Measurements from ENCODE around the gene KSR1.
"Not testable (repeated sequence)": the region's sequence is repeated elsewhere in the genome, so short reads cannot be mapped to it uniquely, and the experiment has no call there.

Gene KSR1

GRCh38 chr17:27455914-27456680 is at the start of gene KSR1:
TSS of gene KSR1 (plus strand) at chr17:27456448. CDS start at chr17:27456644, 196 bp downstream.
- DNase-seq (ENCODE audit: low spot score) = peak; percentile 82

- no peak for DNase-seq (ENCODE audit: low spot score)
These were observed 48.1 kb upstream of the KSR1 start for GRCh38 chr17:27407916-27408864.

DNA sequence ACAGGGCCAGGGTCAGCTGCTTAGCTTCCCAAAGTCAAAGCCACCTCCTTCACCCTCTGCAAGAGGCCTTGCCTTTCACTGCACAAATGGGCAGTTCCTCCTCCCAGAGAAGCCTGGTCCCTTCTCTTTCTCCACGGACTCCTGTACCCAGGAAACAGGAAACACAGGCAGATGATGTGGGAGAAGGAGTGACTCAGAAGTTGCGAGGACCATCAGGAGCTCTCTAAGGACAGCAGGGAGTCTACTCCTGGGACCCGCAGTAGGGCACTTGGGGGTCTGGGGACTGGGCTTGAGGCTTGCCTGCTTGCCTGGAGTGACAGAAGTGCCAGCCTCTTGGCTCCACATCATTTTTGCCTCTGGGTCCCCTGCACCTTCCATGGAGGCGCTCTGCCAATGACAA is 47.4 kb upstream of the KSR1 start:
- DNase-seq (ENCODE audit: low spot score) = no peak

GRCh38 chr17:27412158-27412557 is 44.1 kb upstream of the KSR1 start:
- DNase-seq (ENCODE audit: low spot score) = not testable (repeated sequence)

DNA sequence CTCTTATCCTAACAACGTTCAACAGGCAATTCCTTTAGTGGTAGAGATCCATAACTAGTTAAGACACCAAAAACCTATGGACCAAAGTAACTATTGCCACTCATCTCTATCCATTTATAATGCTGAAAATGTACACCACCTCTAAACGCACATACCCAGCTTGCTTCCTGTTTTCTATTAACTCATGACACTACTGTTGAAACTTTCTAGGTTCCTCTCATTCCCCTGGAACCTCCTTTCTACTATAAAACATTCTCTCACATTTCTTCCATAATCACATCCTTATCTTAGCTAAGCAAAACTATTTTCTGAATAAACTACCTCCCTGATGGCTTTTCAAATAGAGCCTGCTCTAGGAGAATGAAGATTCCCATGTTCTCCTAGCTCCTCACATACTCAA is 42.9 kb upstream of the KSR1 start:
- no peak for DNase-seq (ENCODE audit: low spot score)

GRCh38 chr17:27413792-27414191 is 42.5 kb upstream of the KSR1 start:
- DNase-seq (ENCODE audit: low spot score) = no peak

- no peak for DNase-seq (ENCODE audit: low spot score)
These were observed 42.0 kb upstream of the KSR1 start for GRCh38 chr17:27414271-27414670.

- no peak for DNase-seq (ENCODE audit: low spot score)
These were observed 41.6 kb upstream of the KSR1 start for GRCh38 chr17:27414694-27415093.

DNA sequence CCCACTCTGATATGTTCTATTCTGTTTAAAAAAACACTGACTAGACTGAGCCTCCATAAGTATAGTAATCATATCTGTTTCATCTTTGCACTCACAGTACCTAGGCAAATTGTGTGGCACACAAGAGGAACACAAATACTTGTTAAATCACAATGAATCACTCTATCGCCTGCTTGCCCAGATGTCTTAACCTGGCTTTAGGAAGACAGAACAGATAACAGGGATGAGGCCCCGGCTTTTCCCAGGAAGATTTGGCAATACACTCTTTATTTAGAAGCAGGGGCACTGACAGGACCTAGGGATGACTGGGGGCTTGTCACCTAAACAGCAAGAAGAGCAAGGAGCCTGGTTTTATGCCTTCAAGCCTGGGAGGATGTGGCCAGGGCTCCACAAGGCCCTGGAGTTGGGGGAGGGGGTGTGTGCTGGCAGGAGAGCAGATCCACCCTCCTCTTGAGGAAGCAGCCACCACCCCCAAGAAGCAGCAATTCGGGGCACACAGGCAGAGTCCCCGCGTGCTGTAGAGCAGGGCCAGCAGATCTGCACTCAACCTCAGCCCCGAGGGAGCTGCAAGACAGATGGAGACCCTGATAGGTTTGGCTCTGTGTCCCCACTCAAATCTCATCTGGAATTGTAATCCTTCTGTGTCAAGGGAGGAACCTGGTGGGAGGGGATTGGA is 41.0 kb upstream of the KSR1 start:
- DNase-seq (ENCODE audit: low spot score) = no peak

DNA sequence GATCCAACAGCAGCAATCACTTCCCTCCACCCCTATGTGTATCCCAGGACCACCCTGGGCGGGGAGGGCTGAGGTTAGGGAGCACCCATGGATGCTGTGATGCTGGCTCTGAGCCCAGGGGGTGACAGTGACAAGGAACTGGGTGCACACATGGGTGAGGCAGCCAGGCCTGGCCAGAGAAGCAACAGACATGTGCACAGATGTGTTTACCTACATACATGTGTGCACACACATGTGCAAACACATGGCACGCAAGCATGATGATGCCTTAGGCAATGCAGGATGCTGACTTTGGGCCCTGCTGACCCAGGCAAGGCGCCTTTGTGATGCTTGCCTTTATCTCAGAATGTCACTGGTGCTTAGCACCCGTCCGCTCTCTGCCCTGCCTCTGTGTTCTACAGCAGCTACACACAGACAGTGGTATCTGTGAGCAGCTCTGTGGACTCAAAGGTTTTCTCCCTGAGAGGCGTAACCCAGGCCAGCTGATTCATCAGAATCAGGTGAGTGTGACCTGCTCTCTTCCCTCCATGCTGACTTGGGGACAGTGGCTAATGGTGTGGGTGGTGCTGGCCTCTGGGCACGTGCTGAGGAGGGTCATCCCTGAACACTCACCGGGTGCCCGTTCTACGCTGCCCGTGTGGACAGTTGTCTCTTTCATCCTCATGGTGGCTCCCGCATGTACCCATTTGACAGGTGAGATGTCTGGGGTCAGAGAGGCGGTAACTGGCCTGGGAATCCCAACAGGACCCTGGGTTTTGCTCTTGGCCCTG is 38.5 kb upstream of the KSR1 start:
- no peak for DNase-seq (ENCODE audit: low spot score)

GRCh38 chr17:27418366-27418615 is 38.0 kb upstream of the KSR1 start:
- DNase-seq (ENCODE audit: low spot score) = no peak

DNA sequence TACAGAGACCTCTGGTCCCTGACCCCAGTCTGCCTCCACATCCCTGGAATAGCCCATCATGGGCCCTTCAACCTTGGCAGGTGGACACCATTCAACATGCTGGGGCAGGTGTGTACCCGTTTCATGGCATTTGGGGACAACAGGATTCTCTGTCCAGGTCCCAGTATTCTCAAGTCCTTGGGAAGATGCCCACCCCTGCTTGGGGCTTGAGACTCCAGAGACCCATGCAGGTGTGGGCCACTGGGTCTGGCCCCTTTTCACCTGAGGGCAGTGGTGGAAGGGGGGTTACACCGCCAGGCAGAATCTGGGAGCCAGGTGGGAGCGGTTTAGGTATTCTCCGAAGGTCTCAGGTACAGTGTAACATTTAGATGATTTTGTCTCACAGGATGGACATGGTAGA is 37.1 kb upstream of the KSR1 start:
- no peak for DNase-seq (ENCODE audit: low spot score)

DNA sequence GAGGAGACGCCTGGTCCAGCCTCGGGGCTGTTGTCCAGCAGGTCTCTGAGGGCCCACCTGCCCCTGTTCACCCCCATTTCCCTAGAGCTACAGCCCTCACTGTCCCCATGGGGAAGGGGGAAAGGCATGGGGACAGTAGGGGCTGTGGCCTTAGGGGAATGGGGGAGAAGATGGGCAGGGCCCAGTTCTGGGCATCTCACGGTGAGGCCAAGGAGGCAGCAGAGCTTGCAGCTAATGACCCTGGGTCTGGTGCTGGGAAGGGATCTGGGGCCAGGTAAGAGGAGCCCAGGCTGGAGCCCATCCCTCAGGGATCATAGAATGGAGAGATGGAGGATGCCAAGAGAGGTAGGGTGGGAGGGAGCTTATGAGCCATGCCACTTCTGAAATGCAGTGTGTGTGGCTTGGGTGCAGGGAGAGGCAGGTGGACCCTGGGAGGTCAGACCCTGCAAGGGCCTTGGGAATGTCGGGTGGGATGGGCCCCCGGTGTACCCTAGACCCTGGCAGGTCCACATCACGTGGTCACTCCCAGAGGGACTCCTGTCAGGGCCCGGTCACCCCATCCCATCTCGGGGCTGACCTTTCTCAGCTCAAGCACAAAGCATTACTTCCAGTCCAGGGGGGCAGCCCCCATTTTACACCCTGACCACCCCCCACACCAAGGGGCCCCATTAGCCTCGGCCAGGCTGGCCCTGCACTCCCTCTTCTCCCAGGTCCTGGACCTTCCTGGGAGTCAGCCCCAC is 35.9 kb upstream of the KSR1 start:
- DNase-seq (ENCODE audit: low spot score) = no peak

GRCh38 chr17:27421111-27421510 is 35.1 kb upstream of the KSR1 start:
- DNase-seq (ENCODE audit: low spot score) = no peak

DNA sequence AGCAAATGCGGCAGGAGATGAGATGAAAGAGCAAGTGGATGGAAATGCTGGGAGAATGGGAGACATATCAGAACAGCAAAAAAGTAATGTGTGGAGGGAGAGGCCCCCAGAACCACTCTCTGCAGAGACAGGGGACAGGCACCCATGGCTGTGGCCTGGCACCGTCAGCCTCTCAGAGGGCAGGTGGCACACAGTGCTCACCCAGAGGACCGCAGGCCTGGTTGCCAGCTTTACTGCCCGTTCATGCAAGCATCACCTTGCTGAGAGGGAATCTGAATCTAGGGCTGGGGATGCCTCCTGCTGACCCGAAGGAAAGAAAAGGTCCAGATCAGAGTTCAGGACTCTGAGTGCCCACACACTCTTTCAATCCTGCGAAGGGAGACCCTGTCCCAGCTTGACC is 34.6 kb upstream of the KSR1 start:
- DNase-seq (ENCODE audit: low spot score) = not testable (repeated sequence)

GRCh38 chr17:27422601-27423000 is 33.6 kb upstream of the KSR1 start:
- DNase-seq (ENCODE audit: low spot score) = no peak

DNA sequence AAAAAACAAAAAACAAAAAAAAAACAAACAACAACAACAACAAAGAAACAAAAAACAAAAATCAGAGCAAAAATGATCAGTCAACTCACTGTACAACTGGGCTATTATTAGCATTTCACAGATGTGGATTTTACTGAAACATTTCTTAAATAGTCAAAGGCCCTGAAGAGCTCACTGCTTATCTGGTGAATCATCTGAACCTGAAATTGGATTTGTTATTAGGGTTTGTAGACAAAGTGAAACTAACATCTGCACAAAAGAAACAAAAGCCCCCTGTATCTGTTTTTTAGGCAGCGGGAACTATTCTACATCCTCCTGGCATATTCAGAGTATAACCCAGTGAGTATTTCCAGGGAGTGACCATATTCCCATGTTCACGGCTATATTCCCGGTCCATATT is 32.6 kb upstream of the KSR1 start:
- no peak for DNase-seq (ENCODE audit: low spot score)

DNA sequence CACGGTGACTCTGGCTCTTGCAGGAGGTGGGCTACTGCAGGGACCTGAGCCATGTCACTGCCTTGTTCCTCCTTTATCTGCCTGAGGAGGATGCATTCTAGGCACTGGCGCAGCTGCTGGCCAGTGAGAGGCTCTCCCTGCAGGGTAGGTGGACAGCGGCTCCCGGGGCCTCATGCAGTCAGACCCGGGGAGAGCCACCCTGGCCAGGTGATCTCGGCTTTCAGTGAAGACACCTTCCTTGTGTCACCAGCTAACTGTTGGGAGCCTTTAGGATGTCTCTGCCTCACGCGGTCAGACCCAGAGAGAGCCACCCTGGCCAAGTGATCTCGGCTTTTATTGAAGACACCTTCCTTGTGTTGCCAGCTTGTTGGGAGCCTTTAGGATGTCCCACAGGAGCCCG is 31.7 kb upstream of the KSR1 start:
- DNase-seq (ENCODE audit: low spot score) = no peak

DNA sequence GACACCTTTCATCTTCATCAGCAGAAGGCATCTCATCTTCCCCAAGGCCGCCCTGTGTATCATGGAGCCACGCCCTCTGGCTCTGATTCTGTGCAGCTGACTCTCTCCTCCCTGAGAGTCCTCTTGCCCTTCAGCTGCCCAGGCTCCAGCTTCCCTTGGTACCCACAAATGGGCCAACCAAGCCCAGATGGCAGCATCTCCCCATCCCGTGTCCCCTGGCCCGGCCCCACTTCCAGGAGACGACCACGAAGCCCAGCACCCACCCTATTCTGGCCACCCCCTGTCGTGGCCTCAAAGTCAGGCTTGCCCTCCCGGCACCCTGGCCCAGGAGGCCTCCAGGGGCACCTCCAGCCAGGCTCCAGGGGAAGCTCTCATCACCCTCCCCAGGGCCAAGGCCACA is 31.3 kb upstream of the KSR1 start:
- DNase-seq (ENCODE audit: low spot score) = no peak

DNA sequence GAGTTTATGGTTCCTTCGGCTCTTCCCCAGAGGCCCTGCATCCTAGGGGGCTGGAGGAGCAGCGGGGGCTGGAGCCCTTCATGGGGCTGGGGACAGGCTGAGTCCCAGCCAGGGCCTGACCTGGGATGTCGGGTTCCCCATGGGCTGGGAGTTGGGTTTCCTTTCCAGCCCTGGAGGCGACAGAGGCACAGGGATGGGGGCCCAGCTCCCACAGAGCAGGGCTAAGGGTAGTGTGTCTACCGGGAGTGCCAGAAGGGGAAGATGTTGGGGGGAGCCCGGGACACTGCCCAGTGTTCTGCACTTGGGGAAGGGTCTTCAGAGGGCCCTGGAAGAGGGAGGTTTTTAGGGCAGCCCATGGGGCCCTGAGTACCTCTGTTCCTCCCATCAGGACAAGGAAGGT is 30.7 kb upstream of the KSR1 start:
- not testable (repeated sequence) for DNase-seq (ENCODE audit: low spot score)

GRCh38 chr17:27425991-27426390 is 30.3 kb upstream of the KSR1 start:
- DNase-seq (ENCODE audit: low spot score) = no peak

Data from CD4-positive, alpha-beta T cell treated with Interleukin-2 at 100 ng/mL for 4 hours (primary cell).